UCSD-AML1 (cell line): ENCODE measurements around the gene SUGT1.

Source experiments
- DNase-seq: peaks from one replicate; lab custom pipeline; 2025; ENCODE audit not compliant: unreplicated experiment; lab: John Stamatoyannopoulos, UW

Gene SUGT1

DNA sequence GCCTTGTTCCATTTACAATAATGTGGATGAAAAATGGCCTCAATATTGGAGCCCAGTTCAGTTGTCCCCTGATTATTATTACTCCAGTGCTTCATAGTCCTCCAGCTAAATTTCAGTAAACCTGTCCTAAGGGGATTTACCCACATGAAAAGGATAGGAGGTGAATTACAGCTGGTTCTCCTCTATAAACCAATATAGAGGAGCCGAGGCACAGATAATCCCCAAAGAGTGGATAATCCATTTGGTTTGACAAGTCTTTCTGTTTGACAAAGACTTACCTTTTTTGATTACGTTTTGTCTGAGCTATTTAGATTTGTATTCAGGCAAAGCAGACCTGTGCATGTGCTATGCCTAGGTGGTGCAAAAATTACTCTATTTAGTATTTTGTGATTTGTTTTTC, 84.3 kb downstream of the SUGT1 start:
- DNase-seq, result no peak

DNA sequence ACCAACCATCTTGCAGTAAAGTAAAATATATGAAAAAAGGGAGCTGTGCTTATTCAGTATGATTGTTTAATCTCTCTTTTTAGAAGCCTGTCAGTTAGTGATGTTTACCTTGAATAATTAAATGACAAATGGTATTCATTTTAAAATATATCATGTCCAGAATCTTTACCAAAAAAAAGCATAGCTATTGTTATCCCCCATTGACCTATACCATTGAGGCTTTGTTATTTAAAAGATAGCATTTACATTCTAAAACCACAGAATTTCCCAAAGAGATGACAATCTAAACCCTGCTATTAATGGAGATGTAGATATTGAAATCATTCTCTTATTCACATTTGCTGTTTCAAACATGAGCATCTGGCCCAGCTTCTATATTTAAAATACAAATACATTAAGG, 84.8 kb downstream of the SUGT1 start:
- DNase-seq, result no peak

DNA sequence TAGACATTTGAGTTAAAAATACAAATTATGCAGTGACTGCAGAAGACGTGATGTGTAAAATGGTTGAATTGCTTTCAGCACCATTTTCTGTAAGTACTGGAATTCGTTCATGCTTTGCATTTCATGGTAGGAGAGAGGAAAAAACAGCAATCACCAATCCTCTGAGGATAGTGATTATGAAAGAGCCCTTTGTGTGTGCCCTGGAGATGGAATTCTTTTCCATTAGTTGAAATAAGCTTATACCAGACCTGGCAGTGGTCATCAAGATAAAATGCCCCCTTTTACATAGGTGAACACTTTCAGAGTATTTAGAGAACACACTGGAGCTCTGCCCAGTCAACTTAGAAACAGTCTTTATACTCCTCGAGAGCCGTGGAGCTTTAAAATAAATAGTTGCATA, 85.3 kb downstream of the SUGT1 start:
- no peak for DNase-seq

DNA sequence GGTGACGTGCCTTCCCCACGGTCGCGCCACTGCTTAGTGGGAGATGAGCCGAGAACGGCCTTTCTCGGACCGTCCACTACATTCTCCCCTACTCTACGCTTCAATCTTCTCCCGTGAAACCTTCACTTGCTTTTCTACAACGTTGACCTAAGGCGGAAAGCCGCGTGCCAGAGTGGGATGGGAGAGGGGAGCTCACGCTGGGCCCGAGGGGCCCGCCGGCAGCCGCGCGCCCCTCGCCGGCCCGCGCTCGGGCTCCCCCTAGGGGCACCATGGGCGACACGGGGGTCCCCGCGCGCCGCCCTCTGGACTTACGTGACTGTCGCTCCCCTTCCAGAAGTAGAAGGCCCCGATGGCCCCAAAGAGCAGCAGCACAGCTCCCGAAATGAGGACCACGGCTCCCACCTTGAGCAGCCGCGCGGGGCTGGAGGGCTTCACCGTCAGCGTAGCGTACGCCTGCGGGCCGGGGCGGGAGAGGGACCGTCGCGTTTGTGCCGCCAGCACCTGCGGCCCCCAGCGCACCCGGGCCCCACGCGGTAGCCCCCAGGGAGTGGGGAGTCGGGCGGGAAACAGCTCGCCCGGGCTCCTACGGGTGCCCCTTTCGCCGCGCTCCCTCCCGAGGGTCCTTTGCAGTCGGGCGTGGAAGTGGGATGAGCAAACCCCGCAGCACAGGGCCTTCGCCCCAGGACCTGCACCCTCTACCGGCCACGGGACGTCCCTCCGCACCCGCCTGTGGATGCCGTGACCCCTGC, 86.3 kb downstream of the SUGT1 start:
- peak; percentile 49 for DNase-seq

DNA sequence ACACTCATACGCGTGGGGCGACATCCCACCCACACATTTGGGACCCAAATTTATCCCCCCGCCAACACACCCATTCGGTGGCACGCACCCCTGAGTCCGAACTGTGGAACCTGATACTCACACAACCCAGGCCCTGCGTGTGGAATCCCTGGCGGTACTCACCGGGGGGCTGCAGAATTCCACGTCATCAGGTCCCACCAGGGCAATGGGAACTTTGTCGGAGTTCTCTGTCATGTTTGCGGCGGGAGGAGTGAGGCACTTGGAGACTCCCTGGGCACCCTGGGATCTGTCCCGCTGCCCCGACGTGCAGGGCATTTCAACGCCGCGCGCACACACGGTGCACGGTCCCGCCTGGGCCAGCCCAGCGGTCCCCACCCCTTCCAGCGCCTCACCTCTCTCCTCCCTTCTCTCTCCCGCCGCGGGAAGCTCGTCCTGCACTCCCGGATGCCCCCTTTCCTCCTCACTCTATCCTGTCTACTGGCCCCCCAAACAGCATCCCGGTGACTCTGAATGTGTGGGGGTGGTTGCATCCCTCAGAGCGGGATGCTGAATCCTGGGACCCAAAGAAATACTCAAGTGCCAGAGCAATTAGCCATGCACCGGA, 86.9 kb downstream of the SUGT1 start, which contains the start of gene CNMD:
Gene CNMD, minus strand, starts transcription at position 353 of the 604 bp plus-strand sequence. Its CDS starts 119 bp downstream, at position 234.
- DNase-seq, result no peak

DNA sequence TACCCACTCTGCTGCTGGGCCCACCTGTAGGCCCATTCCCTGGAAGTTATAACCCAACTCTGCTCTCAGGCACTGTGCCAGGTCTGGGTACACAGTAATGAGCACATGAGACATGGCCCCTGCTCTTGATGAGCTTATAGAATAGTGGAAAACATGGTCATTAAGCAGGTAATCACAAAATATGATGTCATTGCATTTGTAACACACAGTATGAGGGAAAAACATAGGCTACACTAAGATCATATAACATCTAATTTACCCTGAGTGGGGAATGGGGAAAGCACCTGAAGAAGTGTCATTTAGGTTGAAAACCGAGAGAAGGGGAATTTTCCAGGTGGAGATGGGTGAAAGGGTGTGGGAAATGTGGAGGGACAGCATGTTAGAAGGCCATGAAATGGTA, 90.9 kb downstream of the SUGT1 start:
- no peak for DNase-seq

DNA sequence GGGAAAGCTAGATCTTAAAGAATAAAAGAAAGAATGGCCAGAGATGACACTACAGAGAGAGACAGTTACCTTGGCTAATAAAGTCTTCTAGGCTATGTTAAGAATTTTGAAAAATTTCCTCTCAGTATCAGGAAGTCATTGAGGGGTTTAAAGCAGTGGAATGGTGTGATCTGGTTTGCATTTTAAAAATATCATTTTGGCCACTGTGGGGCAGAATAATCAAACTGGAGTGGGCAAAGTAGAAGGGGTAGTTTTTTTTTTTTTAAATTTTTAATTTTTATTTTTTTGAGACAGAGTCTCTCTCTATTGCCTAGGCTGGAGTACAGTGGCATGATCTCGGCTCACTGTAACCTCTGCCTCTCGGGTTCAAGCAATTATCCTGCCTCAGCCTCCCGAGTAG, 91.4 kb downstream of the SUGT1 start:
- no peak for DNase-seq

DNA sequence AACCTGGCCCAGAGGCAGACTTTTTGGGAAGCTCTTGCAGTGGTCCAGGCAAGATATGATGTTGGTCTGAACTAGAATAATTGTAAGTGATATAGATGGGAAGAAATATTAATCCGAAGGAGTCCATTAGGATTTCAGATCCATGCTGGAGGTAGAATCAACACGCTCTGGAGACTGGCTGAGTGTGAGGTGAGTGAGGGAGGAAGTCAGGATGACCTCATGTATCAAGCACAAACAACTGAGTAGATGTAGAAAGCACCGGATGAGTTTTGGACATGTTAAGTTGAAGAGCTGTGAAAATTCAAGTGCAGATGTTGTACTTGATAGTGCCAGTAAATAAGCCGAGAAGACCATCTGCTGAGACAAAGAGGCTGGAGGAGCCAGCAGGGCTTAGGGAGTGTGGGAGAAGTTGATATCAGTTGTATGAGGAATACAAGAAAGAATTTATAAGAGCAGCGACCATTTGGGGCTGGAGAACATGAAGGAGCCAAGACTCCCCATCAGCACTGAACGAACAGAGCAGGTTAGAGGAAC, 92.3 kb downstream of the SUGT1 start:
- DNase-seq, result no peak

DNA sequence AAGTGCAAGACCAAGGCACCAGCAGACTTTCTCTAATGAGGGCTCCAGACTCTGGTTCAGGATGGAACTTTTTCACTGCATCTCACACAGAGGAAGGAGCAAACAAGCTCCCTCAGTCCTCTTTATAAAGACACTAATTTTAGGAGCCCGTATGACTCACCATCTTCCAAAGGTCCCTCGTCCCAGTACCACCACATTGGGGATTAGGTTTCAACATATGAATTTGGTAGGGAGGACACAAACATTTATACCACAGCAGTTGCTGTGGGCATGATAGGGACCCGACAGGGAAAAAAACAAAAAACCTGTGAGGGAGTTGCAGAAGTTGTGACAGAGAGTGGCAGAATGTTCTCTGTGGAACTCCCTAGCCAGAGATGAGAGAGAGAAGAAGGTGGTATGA, 93.5 kb downstream of the SUGT1 start:
- DNase-seq, result no peak

DNA sequence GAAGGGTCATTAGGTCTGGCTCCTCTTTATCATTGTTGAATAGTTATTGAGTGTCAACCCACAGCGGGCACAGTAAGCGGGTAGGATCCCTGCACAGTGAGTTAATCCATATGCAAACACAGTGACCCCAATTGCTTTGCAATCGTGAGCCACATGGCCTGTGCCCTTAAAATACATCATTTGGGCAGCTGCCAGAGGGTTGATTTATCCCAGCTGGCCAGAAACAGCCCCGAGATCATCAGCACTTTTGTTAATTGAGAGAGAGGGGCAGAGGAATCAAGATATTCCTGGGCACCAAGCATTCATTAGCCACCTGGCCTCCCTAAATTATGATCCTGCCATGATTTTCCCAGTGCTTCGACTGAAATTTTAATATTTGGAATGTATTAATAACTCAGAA, 96.8 kb downstream of the SUGT1 start:
- no peak for DNase-seq
